HepG2 (cell line): ENCODE measurements around the gene HRC. TPM values are rescaled to one million over a fixed set of nuclear protein-coding genes. Genes with fewer than 3 reads are reported as not detected.

Experiments used
- ETV5 ChIP-seq: IDR thresholded peaks from 2 replicates; pipeline ENCODE4 v1.6.1; 2018; ENCODE audit warnings: missing biosample characterization, missing genetic modification reagents, inconsistent platforms, borderline replicate concordance
- HDAC2 ChIP-seq: sonication (generic); formaldehyde crosslinking; IDR thresholded peaks from 2 replicates; pipeline ENCODE4 v1.4.0; 2020; ENCODE audit warnings: missing genetic modification reagents
- HMG20A ChIP-seq: IDR thresholded peaks from 2 replicates; pipeline ENCODE4 v1.6.1; 2016; ENCODE audit warnings: borderline replicate concordance
- JUND ChIP-seq: sonication (generic); formaldehyde crosslinking; IDR thresholded peaks from 2 replicates; pipeline ENCODE4 v1.8.0; 2022; ENCODE audit warnings: mild to moderate bottlenecking, missing genetic modification reagents
- KMT2B ChIP-seq: IDR thresholded peaks from 2 replicates; pipeline ENCODE4 v1.6.1; 2016; ENCODE audit warnings: missing genetic modification reagents, missing compliant biosample characterization
- MIER3 ChIP-seq: IDR thresholded peaks from 2 replicates; pipeline ENCODE4 v1.6.1; 2016; ENCODE audit warnings: missing compliant biosample characterization, borderline replicate concordance
- MYC ChIP-seq: sonication (generic); formaldehyde crosslinking; IDR thresholded peaks from 2 replicates; pipeline ENCODE4 v1.9.0; 2021; ENCODE audit warnings: missing genetic modification reagents, borderline replicate concordance
- NR3C1 ChIP-seq: sonication (generic); formaldehyde crosslinking; IDR thresholded peaks from 2 replicates; pipeline ENCODE4 v1.4.0; 2020; ENCODE audit warnings: missing genetic modification reagents
- ZNF160 ChIP-seq: sonication (generic); formaldehyde crosslinking; IDR thresholded peaks from 2 replicates; pipeline ENCODE4 v1.8.0; 2022; ENCODE audit warnings: mild to moderate bottlenecking, inconsistent platforms, missing genetic modification reagents
- ZNF367 ChIP-seq: sonication (generic); formaldehyde crosslinking; IDR thresholded peaks from 2 replicates; pipeline ENCODE4 v1.4.0; 2020; ENCODE audit warnings: missing genetic modification reagents, borderline replicate concordance
- ZNF7 ChIP-seq: IDR thresholded peaks from 2 replicates; pipeline ENCODE4 v1.6.1; 2016; ENCODE audit warnings: missing biosample characterization, missing genetic modification reagents
- ZNF761 ChIP-seq: sonication (generic); formaldehyde crosslinking; conservative IDR thresholded peaks from 2 replicates; pipeline ENCODE4 v1.4.0; 2020; ENCODE audit warnings: mild to moderate bottlenecking, missing genetic modification reagents
- polyA plus RNA-seq, 8 experiments: library from polyadenylated mRNA; depleted of rRNA in 3 of 8; stranded (reverse) in 7 of 8; unstranded in 1 of 8; fragments of >200 nt; fragmentation: Illumina TruSeq in 4 of 8; extraction: Trizol in 4 of 8; gene quantifications; 2 replicates each; pipeline versions ENCODE4 v1.2.1 to v1.2.3, GENCODE V29; 2011 to 2016; ENCODE audit warnings: low read depth in 4 of 8, missing spikeins in 1 of 8, mixed read lengths in 1 of 8; ENCODE audit not compliant: insufficient read depth in 1 of 8
- total RNA-seq, 5 experiments: library from RNA; depleted of rRNA; stranded (reverse); fragments of >200 nt; fragmentation: Illumina TruSeq; extraction: Trizol; gene quantifications; 2 replicates each; pipeline ENCODE4 v1.2.3, GENCODE V29; 2016; ENCODE audit warnings: low read depth in 1 of 5
- TF ChIP-seq, protein P1 (sequence below): sonication (generic); formaldehyde crosslinking; IDR thresholded peaks from 2 replicates; pipeline ENCODE4 v1.5.1; 2020; ENCODE audit warnings: mild to moderate bottlenecking, missing genetic modification reagents, borderline replicate concordance
- TF ChIP-seq, protein P2 (sequence below): sonication (generic); formaldehyde crosslinking; IDR thresholded peaks from 2 replicates; pipeline ENCODE4 v1.5.0; 2020; ENCODE audit warnings: mild to moderate bottlenecking, missing genetic modification reagents
- TF ChIP-seq, protein P3 (sequence below): sonication (generic); formaldehyde crosslinking; IDR thresholded peaks from 2 replicates; pipeline ENCODE4 v1.5.1; 2020; ENCODE audit warnings: mild to moderate bottlenecking, missing genetic modification reagents, borderline replicate concordance
- TF ChIP-seq, protein P4 (sequence below): sonication (generic); formaldehyde crosslinking; IDR thresholded peaks from 2 replicates; pipeline ENCODE4 v1.4.0; 2020; ENCODE audit warnings: missing genetic modification reagents
- TF ChIP-seq, protein P5 (sequence below): IDR thresholded peaks from 2 replicates; pipeline ENCODE4 v1.6.1; 2016; ENCODE audit warnings: mild to moderate bottlenecking, missing biosample characterization, missing genetic modification reagents

HRC gene
- total and polyA plus RNA-seq, 2 of the 13 experiments (the other 11 are each of a cell fraction or from before 2014, with no cell fraction given), result 3.6 to 15.4 TPM

DNA sequence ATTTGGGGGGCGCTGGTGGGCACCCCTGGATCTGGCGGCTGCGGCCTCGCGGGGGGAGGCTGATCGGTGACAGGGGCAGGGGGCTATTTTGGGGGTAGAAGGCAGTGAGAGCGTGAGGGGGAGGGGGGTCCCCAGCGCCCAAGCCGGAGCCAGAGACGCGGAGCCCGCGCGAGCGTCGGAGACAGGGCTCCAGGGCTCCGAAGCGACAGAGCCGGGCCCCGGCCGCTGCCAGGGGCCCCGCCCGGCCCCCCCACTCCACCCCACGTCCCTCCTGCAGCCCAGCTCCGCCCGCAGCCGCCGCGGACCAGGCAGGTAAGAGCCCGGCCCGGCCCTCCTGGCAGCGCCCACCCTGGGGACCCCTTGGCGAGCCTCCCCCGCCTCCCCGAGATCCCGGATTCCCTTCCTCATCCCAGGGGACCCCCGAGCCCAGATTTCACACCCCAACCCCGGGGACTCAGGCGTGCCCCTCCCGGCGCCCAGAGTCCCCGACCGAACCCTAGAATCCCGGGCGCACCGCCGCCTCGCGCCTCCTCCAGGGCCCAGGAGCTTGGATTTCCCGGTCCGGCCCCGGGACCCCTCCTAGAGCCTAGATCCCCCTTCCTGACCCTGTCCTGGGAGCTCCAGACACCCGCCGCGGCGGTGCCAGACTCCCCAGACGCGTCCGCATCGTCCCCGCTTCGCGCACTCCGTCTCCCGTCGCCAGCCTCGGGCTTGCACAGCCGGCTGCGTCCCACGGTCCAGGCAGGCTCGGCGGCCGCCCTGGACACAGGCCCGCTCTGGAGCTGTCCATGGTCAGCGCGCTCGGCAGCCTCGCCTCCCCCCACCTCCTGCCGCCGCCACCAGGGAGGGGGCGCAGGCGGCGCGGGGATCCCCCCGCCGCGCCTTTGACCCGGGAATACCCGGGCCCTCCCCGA is 35.5 kb downstream of the HRC start, which contains the start of gene PPFIA3 (continued):
- TF ChIP-seq, protein P1, sequence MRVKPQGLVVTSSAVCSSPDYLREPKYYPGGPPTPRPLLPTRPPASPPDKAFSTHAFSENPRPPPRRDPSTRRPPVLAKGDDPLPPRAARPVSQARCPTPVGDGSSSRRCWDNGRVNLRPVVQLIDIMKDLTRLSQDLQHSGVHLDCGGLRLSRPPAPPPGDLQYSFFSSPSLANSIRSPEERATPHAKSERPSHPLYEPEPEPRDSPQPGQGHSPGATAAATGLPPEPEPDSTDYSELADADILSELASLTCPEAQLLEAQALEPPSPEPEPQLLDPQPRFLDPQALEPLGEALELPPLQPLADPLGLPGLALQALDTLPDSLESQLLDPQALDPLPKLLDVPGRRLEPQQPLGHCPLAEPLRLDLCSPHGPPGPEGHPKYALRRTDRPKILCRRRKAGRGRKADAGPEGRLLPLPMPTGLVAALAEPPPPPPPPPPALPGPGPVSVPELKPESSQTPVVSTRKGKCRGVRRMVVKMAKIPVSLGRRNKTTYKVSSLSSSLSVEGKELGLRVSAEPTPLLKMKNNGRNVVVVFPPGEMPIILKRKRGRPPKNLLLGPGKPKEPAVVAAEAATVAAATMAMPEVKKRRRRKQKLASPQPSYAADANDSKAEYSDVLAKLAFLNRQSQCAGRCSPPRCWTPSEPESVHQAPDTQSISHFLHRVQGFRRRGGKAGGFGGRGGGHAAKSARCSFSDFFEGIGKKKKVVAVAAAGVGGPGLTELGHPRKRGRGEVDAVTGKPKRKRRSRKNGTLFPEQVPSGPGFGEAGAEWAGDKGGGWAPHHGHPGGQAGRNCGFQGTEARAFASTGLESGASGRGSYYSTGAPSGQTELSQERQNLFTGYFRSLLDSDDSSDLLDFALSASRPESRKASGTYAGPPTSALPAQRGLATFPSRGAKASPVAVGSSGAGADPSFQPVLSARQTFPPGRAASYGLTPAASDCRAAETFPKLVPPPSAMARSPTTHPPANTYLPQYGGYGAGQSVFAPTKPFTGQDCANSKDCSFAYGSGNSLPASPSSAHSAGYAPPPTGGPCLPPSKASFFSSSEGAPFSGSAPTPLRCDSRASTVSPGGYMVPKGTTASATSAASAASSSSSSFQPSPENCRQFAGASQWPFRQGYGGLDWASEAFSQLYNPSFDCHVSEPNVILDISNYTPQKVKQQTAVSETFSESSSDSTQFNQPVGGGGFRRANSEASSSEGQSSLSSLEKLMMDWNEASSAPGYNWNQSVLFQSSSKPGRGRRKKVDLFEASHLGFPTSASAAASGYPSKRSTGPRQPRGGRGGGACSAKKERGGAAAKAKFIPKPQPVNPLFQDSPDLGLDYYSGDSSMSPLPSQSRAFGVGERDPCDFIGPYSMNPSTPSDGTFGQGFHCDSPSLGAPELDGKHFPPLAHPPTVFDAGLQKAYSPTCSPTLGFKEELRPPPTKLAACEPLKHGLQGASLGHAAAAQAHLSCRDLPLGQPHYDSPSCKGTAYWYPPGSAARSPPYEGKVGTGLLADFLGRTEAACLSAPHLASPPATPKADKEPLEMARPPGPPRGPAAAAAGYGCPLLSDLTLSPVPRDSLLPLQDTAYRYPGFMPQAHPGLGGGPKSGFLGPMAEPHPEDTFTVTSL (CRISPR knock-in tag), result no peak
- TF ChIP-seq ZNF367 (CRISPR knock-in tag) (no peak), ZNF160 (CRISPR knock-in tag) (peak; percentile 69; the same call in 1 of the 2 replicates), HDAC2 (CRISPR knock-in tag) (peak; percentile 47; the same call in 1 of the 2 replicates), NR3C1 (no peak), KMT2B (peak; percentile 71), JUND (CRISPR knock-in tag) (no peak), ETV5 (CRISPR knock-in tag) (no peak; the same call in 1 of the 2 replicates), ZNF761 (CRISPR knock-in tag) (no peak), MYC (CRISPR knock-in tag) (0 out of 2 replicates have a peak, but pooled peaks have one; percentile 62), ZNF7 (no peak), MIER3 (CRISPR knock-in tag) (peak; percentile 43; the same call in 1 of the 2 replicates), HMG20A (CRISPR knock-in tag) (no peak)
- TF ChIP-seq, protein P2, sequence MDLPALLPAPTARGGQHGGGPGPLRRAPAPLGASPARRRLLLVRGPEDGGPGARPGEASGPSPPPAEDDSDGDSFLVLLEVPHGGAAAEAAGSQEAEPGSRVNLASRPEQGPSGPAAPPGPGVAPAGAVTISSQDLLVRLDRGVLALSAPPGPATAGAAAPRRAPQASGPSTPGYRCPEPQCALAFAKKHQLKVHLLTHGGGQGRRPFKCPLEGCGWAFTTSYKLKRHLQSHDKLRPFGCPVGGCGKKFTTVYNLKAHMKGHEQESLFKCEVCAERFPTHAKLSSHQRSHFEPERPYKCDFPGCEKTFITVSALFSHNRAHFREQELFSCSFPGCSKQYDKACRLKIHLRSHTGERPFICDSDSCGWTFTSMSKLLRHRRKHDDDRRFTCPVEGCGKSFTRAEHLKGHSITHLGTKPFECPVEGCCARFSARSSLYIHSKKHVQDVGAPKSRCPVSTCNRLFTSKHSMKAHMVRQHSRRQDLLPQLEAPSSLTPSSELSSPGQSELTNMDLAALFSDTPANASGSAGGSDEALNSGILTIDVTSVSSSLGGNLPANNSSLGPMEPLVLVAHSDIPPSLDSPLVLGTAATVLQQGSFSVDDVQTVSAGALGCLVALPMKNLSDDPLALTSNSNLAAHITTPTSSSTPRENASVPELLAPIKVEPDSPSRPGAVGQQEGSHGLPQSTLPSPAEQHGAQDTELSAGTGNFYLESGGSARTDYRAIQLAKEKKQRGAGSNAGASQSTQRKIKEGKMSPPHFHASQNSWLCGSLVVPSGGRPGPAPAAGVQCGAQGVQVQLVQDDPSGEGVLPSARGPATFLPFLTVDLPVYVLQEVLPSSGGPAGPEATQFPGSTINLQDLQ (CRISPR knock-in tag), result no peak
- TF ChIP-seq, protein P3, sequence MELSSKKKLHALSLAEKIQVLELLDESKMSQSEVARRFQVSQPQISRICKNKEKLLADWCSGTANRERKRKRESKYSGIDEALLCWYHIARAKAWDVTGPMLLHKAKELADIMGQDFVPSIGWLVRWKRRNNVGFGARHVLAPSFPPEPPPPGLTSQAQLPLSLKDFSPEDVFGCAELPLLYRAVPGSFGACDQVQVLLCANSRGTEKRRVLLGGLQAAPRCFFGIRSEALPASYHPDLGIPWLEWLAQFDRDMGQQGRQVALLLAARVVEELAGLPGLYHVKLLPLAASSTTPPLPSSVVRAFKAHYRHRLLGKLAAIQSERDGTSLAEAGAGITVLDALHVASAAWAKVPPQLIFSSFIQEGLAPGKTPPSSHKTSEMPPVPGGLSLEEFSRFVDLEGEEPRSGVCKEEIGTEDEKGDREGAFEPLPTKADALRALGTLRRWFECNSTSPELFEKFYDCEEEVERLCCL (CRISPR knock-in tag), result 0 out of 2 replicates have a peak, but pooled peaks have one; percentile 51
- TF ChIP-seq, protein P4, sequence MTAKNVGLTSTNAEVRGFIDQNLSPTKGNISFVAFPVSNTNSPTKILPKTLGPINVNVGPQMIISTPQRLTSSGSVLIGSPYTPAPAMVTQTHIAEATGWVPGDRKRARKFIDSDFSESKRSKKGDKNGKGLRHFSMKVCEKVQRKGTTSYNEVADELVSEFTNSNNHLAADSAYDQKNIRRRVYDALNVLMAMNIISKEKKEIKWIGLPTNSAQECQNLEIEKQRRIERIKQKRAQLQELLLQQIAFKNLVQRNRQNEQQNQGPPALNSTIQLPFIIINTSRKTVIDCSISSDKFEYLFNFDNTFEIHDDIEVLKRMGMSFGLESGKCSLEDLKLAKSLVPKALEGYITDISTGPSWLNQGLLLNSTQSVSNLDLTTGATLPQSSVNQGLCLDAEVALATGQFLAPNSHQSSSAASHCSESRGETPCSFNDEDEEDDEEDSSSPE (CRISPR knock-in tag), result peak; percentile 29; the same call in 1 of the 2 replicates
- TF ChIP-seq, protein P5, sequence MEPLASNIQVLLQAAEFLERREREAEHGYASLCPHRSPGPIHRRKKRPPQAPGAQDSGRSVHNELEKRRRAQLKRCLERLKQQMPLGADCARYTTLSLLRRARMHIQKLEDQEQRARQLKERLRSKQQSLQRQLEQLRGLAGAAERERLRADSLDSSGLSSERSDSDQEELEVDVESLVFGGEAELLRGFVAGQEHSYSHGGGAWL (CRISPR knock-in tag), result peak; percentile 92
